SK-N-MC (cell line): ENCODE data around the gene SHROOM1.

Experiments
- DNase-seq: peaks from one replicate; pipeline ENCODE4 v3.0.0-alpha.2; 2011; ENCODE audit warnings: low read depth, low spot score
- H3K27ac ChIP-seq: fragments of 200-600 bp; sonication (generic); 2 replicates; pipeline ENCODE4 v1.5.1; 2016; ENCODE audit warnings: mixed run types
- H3K36me3 ChIP-seq: fragments of 200-600 bp; sonication (generic); 2 replicates; pipeline ENCODE4 v1.6.1; 2017; ENCODE audit warnings: antibody characterized with exemption, low read length, mixed read lengths; ENCODE audit not compliant: insufficient read depth
- H3K4me3 ChIP-seq: fragments of 200-600 bp; sonication (generic); 2 replicates; pipeline ENCODE4 v1.5.1; 2016
- H3K9ac ChIP-seq: fragments of 200-600 bp; sonication (generic); 2 replicates; pipeline ENCODE4 v1.8.0; 2017; ENCODE audit warnings: mixed run types, mixed read lengths; ENCODE audit not compliant: insufficient read length
- H3K9me3 ChIP-seq: fragments of 200-600 bp; sonication (generic); 2 replicates; pipeline ENCODE4 v1.6.1; 2017; ENCODE audit warnings: low read depth, mild to moderate bottlenecking, antibody characterized with exemption, low read length, moderate library complexity, mixed read lengths
- EZH2 ChIP-seq: fragments of 200-600 bp; sonication (generic); IDR thresholded peaks from one replicate; pipeline ENCODE4 v1.6.1; 2017; ENCODE audit warnings: antibody characterized with exemption
- FOXP2 ChIP-seq: optimal IDR thresholded peaks from 2 replicates; pipeline ENCODE3; 2011; ENCODE audit warnings: mild to moderate bottlenecking, moderate library complexity; ENCODE audit not compliant: insufficient read depth; ENCODE audit errors: extremely low read length, control extremely low read depth
- POLR2AphosphoS5 ChIP-seq: IDR thresholded peaks from 2 replicates; pipeline ENCODE4 v1.6.1; 2012; ENCODE audit warnings: mild to moderate bottlenecking, low read depth, low read length, borderline replicate concordance

Gene SHROOM1

DNA sequence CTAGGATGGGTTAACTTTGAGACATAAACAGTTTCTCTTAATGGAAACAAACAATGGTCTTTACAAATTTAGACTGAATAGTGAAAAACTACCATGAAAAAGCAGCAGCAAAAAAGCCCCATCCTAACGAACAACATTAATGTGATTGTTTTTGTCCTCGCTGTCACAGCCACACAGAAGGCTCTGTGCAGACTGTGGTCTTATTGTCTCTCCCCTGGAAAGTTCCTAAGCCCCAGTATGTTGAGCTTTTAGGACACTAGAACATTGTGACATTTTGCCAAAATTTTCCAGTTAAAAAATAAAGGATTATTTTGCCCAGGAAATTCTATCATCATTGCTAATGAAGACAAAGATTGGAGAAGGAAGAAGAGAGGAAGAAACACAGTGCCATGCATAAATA lies 29.9 kb downstream of the SHROOM1 start:
- Histone ChIP-seq H3K36me3 (no peaks in the 10 kb centered on the region), H3K9me3 (no peaks in the 10 kb centered on the region), H3K4me3 (no peak overlapping the region), H3K9ac (no peak overlapping the region), H3K27ac (no peak overlapping the region)
- DNase-seq: no peak
- TF ChIP-seq POLR2AphosphoS5: no peak
- no peak for TF ChIP-seq FOXP2
- no peak for TF ChIP-seq EZH2

DNA sequence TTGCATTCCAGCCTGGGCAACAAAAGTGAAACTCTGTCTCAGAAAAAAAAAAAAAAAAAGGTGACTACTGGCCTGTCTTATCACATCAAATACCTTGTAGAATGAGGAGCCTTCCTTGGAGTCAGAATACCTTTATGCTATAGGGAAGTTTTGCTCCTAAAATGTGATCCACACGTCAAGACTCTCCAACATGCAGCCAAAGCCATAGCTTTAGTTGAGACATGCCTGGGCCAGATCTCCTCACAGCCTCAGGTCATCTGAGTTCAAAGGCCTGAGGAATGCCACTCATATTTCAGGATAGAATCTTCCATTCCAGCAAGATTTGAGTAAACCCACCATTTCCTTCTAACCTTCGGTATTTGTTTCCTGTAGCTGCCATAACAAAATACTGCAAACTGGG lies 31.1 kb downstream of the SHROOM1 start:
- no peak for DNase-seq
- Histone ChIP-seq H3K9me3 (no peaks in the 10 kb centered on the region), H3K36me3 (no peaks in the 10 kb centered on the region), H3K4me3 (no peak overlapping the region), H3K9ac (no peak overlapping the region), H3K27ac (no peak overlapping the region)
- TF ChIP-seq EZH2: no peak
- no peak for TF ChIP-seq POLR2AphosphoS5
- no peak for TF ChIP-seq FOXP2

DNA sequence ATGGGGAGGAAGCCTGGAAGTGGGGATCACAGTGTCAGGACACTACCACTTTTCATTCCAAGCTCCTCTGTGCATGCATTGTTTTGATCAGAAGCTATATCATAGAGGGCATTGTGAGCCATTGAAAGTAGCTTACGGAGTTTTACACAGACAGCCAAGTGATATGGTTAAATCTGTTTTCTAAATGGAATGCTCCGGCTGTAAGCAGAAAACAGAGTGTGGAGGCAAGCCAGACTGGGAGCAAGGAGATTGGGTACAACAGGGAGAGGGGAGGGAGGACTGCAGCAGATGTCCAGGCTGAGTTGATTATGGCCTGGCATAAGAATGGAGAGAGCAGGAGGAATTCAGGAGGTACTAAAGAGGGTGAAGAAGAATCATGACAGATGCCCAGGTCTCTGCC lies 32.8 kb downstream of the SHROOM1 start:
- TF ChIP-seq FOXP2 (no peak), EZH2 (no peak), POLR2AphosphoS5 (no peak)
- H3K4me3 ChIP-seq: no peak overlapping the region
- no peak overlapping the region for H3K27ac ChIP-seq
- no peak overlapping the region for H3K9ac ChIP-seq
- DNase-seq: no peak
- H3K36me3 ChIP-seq: no peaks in the 10 kb centered on the region
- H3K9me3 ChIP-seq: no peaks in the 10 kb centered on the region

DNA sequence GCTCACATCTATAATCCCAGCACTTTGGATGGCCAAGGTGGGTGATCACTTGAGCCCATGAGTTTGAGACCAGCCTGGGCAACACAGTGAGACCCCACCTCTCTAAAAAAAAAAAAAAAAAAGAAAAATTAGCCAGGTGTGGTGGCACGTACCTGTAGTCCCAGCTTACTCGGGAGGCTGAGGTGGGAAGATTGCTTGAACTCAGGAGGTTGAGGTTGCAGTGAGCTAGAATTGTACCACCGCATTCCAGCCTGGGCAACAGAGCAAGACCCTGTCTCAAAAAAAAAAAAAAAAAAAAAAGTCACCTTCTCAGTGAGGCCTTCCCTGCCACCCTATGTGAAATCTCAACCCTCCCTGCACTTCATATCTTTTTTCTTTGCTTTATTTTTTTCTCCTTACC lies 39.4 kb downstream of the SHROOM1 start:
- TF ChIP-seq EZH2 (no peak), FOXP2 (no peak), POLR2AphosphoS5 (no peak)
- H3K9ac ChIP-seq: no peak overlapping the region
- H3K36me3 ChIP-seq: no peaks in the 10 kb centered on the region
- no peaks in the 10 kb centered on the region for H3K9me3 ChIP-seq
- H3K4me3 ChIP-seq: no peak overlapping the region
- H3K27ac ChIP-seq: no peak overlapping the region
- no peak for DNase-seq

DNA sequence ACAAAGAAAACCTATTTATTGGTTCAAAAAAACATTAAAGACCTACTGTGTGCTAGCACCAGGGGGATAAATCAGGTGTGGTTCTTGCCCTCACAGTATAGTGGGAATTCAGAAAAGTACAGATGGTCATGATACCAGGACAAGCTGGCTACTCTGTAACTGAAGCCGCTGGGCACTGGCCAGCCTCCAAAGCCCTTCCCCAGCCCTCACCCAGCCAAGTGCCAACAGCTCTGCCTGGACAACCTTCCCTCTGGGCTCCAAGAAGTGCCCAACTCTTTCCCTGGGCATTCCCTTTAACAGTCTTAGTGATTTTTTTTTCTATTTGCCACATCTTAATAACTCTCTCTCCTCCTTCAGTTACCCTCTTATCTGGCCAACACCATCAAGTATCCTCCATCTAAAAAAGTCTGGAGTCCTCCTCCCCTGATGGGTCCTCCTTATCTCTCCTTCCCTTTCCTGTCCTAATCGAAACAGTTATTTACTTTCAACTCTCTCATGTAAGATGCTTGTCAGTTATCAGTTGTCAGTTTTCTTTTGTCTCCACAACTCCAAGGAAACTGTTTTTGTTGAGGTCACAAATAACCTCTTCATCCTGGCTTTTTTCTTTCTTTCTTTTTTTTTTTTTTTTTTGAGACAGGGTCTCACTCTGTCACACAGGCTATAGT lies 40.1 kb downstream of the SHROOM1 start:
- no peak for TF ChIP-seq EZH2
- TF ChIP-seq FOXP2: no peak
- no peak for TF ChIP-seq POLR2AphosphoS5
- no peak overlapping the region for H3K27ac ChIP-seq
- no peak overlapping the region for H3K4me3 ChIP-seq
- H3K36me3 ChIP-seq: no peaks in the 10 kb centered on the region
- H3K9ac ChIP-seq: no peak overlapping the region
- H3K9me3 ChIP-seq: no peaks in the 10 kb centered on the region
- DNase-seq: no peak

DNA sequence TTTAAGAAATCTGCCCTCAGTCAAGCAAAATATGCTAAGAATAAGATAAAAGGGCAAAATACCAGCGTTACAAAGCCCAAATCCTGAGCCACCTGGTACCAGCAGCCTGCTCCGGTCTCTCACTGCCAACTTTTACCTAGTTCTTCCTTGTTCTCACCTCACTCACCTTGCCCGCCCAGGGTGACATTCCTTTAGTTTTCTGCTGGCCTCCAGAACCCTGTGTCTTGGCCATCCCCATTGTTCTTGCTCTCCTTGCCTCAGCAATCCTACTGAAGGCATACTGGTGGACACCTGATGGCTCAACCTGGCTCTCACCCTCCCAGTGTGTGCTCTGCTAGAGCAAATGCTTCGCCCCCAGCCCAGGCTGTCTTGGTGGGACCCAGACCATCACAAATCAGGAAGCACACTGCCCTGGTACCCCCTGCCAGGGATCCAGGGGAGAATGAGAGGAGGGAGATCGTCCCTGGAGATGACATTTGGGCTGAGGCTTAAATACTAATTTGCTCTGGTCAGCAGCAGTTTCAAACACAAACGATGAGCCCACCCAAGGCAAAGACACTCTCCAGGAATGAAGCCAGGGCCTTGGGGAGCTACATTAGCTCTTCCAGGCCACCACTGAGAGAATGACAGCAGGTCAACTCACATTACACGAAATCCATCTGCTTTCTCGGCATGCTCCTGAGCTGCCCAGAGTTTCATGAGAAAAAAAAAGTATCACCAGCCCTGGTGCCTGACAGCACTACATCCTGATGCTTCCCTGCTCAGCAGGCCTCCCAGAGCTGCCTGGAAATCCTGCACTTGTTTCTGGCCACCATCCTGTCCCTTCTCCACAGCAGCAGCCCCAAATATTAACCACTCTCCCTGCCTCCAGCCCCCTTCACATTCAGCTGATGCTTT lies 41.2 kb downstream of the SHROOM1 start:
- Histone ChIP-seq H3K4me3 (no peak overlapping the region), H3K36me3 (no peaks in the 10 kb centered on the region), H3K9me3 (no peaks in the 10 kb centered on the region), H3K27ac (no peak overlapping the region), H3K9ac (no peak overlapping the region)
- DNase-seq: no peak
- no peak for TF ChIP-seq POLR2AphosphoS5

DNA sequence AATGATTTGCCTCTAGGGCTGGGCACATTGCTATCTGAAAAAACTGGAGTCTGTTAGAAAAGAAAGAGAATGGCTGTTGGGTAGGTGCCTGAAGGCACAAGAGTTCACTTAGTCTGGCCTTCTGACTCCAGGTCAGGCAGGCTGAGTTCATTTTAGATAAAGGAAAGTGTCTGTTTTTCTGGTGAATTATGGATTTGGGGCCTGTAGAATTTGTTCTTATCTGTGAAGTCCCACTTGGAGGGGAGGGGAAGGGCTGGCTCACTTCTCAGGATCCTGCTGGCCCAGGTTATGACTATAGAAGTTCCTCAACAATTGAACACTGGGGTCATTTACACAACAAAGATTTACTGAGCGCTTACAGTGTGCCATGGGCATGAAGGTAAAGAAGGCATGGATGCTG lies 41.9 kb downstream of the SHROOM1 start:
- no peak overlapping the region for H3K27ac ChIP-seq
- no peak for DNase-seq
- H3K9me3 ChIP-seq: no peaks in the 10 kb centered on the region
- TF ChIP-seq POLR2AphosphoS5 (no peak), EZH2 (no peak), FOXP2 (no peak)
- H3K4me3 ChIP-seq: no peak overlapping the region
- no peak overlapping the region for H3K9ac ChIP-seq
- no peaks in the 10 kb centered on the region for H3K36me3 ChIP-seq

DNA sequence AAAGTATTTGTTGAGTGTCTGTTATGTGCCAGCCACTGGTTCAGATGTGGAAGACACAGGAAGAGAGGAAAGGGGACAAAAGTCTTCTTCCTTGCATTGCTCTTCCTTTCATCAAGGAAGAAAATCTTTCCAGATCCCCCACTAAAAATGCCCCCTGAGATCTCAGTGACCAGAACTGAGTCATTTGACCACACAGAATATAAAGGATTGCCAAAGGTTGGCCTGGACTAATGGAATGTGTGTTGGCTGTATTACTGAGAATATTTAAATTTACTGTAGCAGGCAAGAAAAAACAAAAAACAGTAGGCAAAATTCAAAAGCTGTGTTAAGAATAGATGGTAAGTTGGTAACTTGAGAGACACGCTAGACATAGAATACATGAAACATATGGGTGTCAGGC lies 43.4 kb downstream of the SHROOM1 start:
- Histone ChIP-seq H3K9ac (no peak overlapping the region), H3K27ac (no peak overlapping the region), H3K36me3 (no peaks in the 10 kb centered on the region), H3K4me3 (no peak overlapping the region), H3K9me3 (no peaks in the 10 kb centered on the region)
- no peak for TF ChIP-seq POLR2AphosphoS5
- TF ChIP-seq EZH2: no peak
- no peak for TF ChIP-seq FOXP2
- DNase-seq: no peak

DNA sequence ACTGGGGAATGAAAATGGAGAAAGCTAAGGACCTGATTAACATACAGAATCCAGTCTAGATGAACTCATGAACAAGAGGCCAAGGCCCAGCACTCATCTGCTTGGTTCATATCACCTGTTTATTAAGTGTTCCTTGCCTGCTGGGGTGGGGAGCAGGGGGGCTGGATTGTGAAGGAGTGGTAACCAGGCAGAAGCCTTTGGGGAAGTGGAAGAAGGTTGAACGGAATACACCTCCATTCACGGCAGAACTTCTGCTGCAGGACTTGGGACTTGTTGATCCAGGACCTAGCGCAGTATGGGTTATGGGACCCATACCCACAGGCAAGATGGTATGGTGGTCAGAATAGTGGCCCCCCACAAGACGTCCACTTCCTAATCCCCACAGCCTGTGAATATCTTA lies 44.6 kb downstream of the SHROOM1 start:
- TF ChIP-seq FOXP2: no peak
- no peak for TF ChIP-seq POLR2AphosphoS5
- no peak for TF ChIP-seq EZH2
- H3K27ac ChIP-seq: no peak overlapping the region
- H3K9ac ChIP-seq: no peak overlapping the region
- H3K4me3 ChIP-seq: no peak overlapping the region
- H3K9me3 ChIP-seq: no peaks in the 10 kb centered on the region
- no peak for DNase-seq
- no peaks in the 10 kb centered on the region for H3K36me3 ChIP-seq

DNA sequence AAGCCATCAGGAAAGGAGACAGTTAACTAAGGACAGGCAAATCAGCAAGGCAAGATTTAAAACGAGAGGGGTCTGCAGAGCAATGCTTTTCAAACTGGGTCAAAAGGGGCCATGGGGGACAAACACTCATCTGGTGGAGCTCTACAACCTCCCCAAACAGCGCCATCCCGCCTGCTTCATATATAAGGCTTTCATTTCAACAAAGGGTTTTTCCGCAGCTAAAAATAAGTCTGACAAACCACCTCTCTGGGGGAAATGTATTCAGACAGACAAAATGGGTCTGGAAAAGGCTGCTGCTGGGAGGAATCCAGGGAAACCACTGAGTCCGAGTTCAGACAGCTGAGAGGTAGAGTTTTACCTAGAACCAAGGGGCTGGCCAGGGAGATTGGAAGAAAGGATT lies 45.1 kb downstream of the SHROOM1 start:
- no peak for TF ChIP-seq EZH2
- no peak for TF ChIP-seq POLR2AphosphoS5
- no peak for TF ChIP-seq FOXP2
- H3K9ac ChIP-seq: no peak overlapping the region
- no peak overlapping the region for H3K27ac ChIP-seq
- H3K36me3 ChIP-seq: no peaks in the 10 kb centered on the region
- DNase-seq: no peak
- H3K9me3 ChIP-seq: no peaks in the 10 kb centered on the region
- no peak overlapping the region for H3K4me3 ChIP-seq
